HG03575 (cell line): ENCODE data around the gene IDE.
"Not testable (repeated sequence)": the region's sequence is repeated elsewhere in the genome, so short reads cannot be mapped to it uniquely, and the experiment has no call there.

Experiments used
- ATAC-seq: cut with Tn5 transposase; IDR thresholded peaks from one replicate; pipeline ENCODE4 v1.9.1; 2021; ENCODE audit not compliant: unreplicated experiment, insufficient number of reproducible peaks, low FRiP score; ENCODE audit errors: extremely low read depth

The IDE gene

GRCh38 chr10:92506336-92506735, 67.6 kb downstream of the IDE start:
- no peak for ATAC-seq

- ATAC-seq: no peak
Observed at GRCh38 chr10:92505044-92505443, 68.8 kb downstream of the IDE start.

GRCh38 chr10:92502296-92502808, 71.5 kb downstream of the IDE start:
- no peak for ATAC-seq

GRCh38 chr10:92493362-92493761, 80.5 kb downstream of the IDE start:
- no peak for ATAC-seq

- ATAC-seq: no peak
Observed at GRCh38 chr10:92492748-92493240, 81.1 kb downstream of the IDE start.

GRCh38 chr10:92490387-92490786, 83.5 kb downstream of the IDE start:
- no peak for ATAC-seq

GRCh38 chr10:92486637-92487036, 87.3 kb downstream of the IDE start:
- ATAC-seq: no peak

GRCh38 chr10:92483539-92483938, 90.4 kb downstream of the IDE start:
- ATAC-seq: no peak

- no peak for ATAC-seq
Observed at GRCh38 chr10:92480413-92480812, 93.5 kb downstream of the IDE start.

GRCh38 chr10:92479547-92479946, 94.3 kb downstream of the IDE start:
- no peak for ATAC-seq

- ATAC-seq: no peak
Observed at GRCh38 chr10:92478536-92478935, 95.4 kb downstream of the IDE start.

- no peak for ATAC-seq
Observed at GRCh38 chr10:92475357-92475868, 98.5 kb downstream of the IDE start.

- ATAC-seq: no peak
Observed at GRCh38 chr10:92470026-92470425, 103.9 kb downstream of the IDE start.

- ATAC-seq: no peak
Observed at GRCh38 chr10:92464364-92464763, 109.5 kb downstream of the IDE start.

GRCh38 chr10:92463582-92463981, 110.3 kb downstream of the IDE start:
- no peak for ATAC-seq

GRCh38 chr10:92454955-92455354, 118.9 kb downstream of the IDE start:
- not testable (repeated sequence) for ATAC-seq

GRCh38 chr10:92452313-92452712, 121.6 kb downstream of the IDE start:
- no peak for ATAC-seq

- no peak for ATAC-seq
Observed at GRCh38 chr10:92451431-92451830, 122.5 kb downstream of the IDE start.

GRCh38 chr10:92450896-92451295, 123.0 kb downstream of the IDE start:
- ATAC-seq: no peak

GRCh38 chr10:92440578-92440977, 133.3 kb downstream of the IDE start:
- ATAC-seq: no peak

GRCh38 chr10:92438220-92438619, 135.7 kb downstream of the IDE start:
- ATAC-seq: no peak
